ENCODE results near the gene TLN1.

TLN1 gene

GRCh38 chr9:35753466-35753865 is 21.5 kb upstream of the TLN1 start:
- no peak for DNase-seq (ENCODE audit: low read depth, low spot score)

- DNase-seq (ENCODE audit: low read depth, low spot score) = no peak
Measured at GRCh38 chr9:35750256-35750531, 18.2 kb upstream of the TLN1 start.

GRCh38 chr9:35749515-35750255 is 17.7 kb upstream of the TLN1 start:
- DNase-seq (ENCODE audit: low read depth, low spot score) = no peak

- no peak for DNase-seq (ENCODE audit: low read depth, low spot score)
Measured at GRCh38 chr9:35748858-35749514, 17.0 kb upstream of the TLN1 start, which contains the start of the genes GBA2 and RGP1. TSS of gene GBA2 (minus strand) at chr9:35749228. CDS start at chr9:35748704, 524 bp downstream. TSS of gene RGP1 (plus strand) at chr9:35749287. CDS start at chr9:35749756, 469 bp downstream.

- DNase-seq (ENCODE audit: low read depth, low spot score) = no peak
Measured at GRCh38 chr9:35748242-35748857, 16.4 kb upstream of the TLN1 start.

- no peak for DNase-seq (ENCODE audit: low read depth, low spot score)
Measured at GRCh38 chr9:35746583-35746982, 14.6 kb upstream of the TLN1 start.

- no peak for DNase-seq (ENCODE audit: low read depth, low spot score)
Measured at GRCh38 chr9:35745569-35745968, 13.6 kb upstream of the TLN1 start.

- no peak for DNase-seq (ENCODE audit: low read depth, low spot score)
Measured at GRCh38 chr9:35743880-35744518, 12.0 kb upstream of the TLN1 start.

GRCh38 chr9:35743452-35743851 is 11.5 kb upstream of the TLN1 start:
- DNase-seq (ENCODE audit: low read depth, low spot score) = no peak

GRCh38 chr9:35741740-35742139 is 9.7 kb upstream of the TLN1 start:
- DNase-seq (ENCODE audit: low read depth, low spot score) = no peak

GRCh38 chr9:35740243-35740642 is 8.2 kb upstream of the TLN1 start:
- DNase-seq (ENCODE audit: low read depth, low spot score) = no peak

GRCh38 chr9:35738924-35739323 is 6.9 kb upstream of the TLN1 start:
- DNase-seq (ENCODE audit: low read depth, low spot score) = no peak

- DNase-seq (ENCODE audit: low read depth, low spot score) = no peak
Measured at GRCh38 chr9:35738186-35738585, 6.2 kb upstream of the TLN1 start.

- no peak for DNase-seq (ENCODE audit: low read depth, low spot score)
Measured at GRCh38 chr9:35737143-35737542, 5.1 kb upstream of the TLN1 start.

- no peak for DNase-seq (ENCODE audit: low read depth, low spot score)
Measured at GRCh38 chr9:35736201-35736633, 4.2 kb upstream of the TLN1 start.

- DNase-seq (ENCODE audit: low read depth, low spot score) = no peak
Measured at GRCh38 chr9:35734096-35734495, 2.1 kb upstream of the TLN1 start.

GRCh38 chr9:35732800-35733541 is 976 bp upstream of the TLN1 start:
- no peak for DNase-seq (ENCODE audit: low read depth, low spot score)

GRCh38 chr9:35731415-35732184 is 395 bp downstream of the TLN1 start:
- no peak for DNase-seq (ENCODE audit: low read depth, low spot score)

- no peak for DNase-seq (ENCODE audit: low read depth, low spot score)
Measured at GRCh38 chr9:35730486-35730854, 1.5 kb downstream of the TLN1 start.

GRCh38 chr9:35729700-35730485 is 2.1 kb downstream of the TLN1 start:
- no peak for DNase-seq (ENCODE audit: low read depth, low spot score)
